Midbrain (tissue), 1 donor: ENCODE results near the gene POTEM.
"Not testable (repeated sequence)": the region's sequence is repeated elsewhere in the genome, so short reads cannot be mapped to it uniquely, and the experiment has no call there.

Source experiments
- DNase-seq: peaks from one replicate; lab custom pipeline; 2025; lab: John Stamatoyannopoulos, UW

POTEM gene

GRCh38 chr14:19038060-19038664 lies 70.9 kb downstream of the POTEM start:
- not testable (repeated sequence) for DNase-seq

GRCh38 chr14:19038785-19039184 lies 71.6 kb downstream of the POTEM start:
- DNase-seq, result not testable (repeated sequence)

- not testable (repeated sequence) for DNase-seq
Observed at GRCh38 chr14:19043384-19043783, 76.2 kb downstream of the POTEM start.
